ENCODE results near the gene GJC2. TPM values are rescaled to one million over a fixed set of nuclear protein-coding genes. Genes with fewer than 3 reads are reported as not detected.
A peak's percentile ranks its signal among the peaks of the same experiment; 100 is the strongest.

The GJC2 gene
- total RNA-seq, 1 experiment from 2014 or later = 18.5 TPM

DNA sequence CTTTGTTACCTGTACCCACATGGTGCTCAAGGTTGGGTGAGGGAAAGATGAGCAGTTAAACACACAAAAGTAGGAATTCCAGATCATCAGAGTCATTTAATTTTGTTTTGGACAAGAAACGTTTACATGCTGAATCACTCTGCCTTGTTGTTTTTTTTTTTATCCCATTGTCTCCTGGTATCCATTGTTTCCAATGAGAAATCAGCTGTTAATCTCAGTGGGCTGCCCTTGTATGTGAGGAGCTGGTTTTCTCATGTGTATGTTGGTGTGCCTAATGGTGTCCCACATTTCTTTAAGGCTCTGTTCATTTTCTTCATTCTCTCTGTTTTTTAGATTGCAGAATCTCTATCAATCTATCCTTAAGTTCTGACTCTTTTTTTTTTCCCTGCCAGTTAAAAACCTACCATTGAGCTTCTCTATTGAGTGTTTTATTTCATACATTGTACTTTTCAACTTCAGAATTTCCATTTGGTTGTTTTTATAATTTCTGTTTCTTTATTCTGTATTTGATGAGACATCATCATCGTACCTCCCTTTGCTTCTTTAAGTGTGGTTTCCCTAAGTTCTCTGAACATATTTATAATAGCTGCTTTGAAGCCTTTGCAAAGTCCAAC lies 49.4 kb downstream of the GJC2 start:
- Mint-ChIP-seq H3K36me3 (ENCODE audit: insufficient read depth, unreplicated experiment) (peaks cover 4% of the 10 kb centered on the region), H3K4me1 (ENCODE audit: insufficient read depth, unreplicated experiment) (no peaks in the 10 kb centered on the region), H3K9me3 (ENCODE audit: unreplicated experiment) (peaks cover 40% of the 10 kb centered on the region), H3K27ac (ENCODE audit: low read depth, unreplicated experiment) (no peak overlapping the region), H3K4me3 (ENCODE audit: unreplicated experiment) (no peak overlapping the region), H3K27me3 (ENCODE audit: insufficient read depth, unreplicated experiment) (no peaks in the 10 kb centered on the region)
- no TSS peak for BruUV-seq (replicated peaks)
- CTCF ChIA-PET = interaction anchor here (0.6 kb wide), 1 partner anchor 1574 kb away, joined by 3 read pairs; no protein-coding TSS in a partner anchor
- DNase-seq (ENCODE audit: unreplicated experiment) = peak; percentile 33
- intact Hi-C loops (cut with micrococcal nuclease) = loop anchor here (10.0 kb wide), 1 partner anchor 714 kb away; no protein-coding TSS in a partner anchor
- TF ChIP-seq, protein P1, sequence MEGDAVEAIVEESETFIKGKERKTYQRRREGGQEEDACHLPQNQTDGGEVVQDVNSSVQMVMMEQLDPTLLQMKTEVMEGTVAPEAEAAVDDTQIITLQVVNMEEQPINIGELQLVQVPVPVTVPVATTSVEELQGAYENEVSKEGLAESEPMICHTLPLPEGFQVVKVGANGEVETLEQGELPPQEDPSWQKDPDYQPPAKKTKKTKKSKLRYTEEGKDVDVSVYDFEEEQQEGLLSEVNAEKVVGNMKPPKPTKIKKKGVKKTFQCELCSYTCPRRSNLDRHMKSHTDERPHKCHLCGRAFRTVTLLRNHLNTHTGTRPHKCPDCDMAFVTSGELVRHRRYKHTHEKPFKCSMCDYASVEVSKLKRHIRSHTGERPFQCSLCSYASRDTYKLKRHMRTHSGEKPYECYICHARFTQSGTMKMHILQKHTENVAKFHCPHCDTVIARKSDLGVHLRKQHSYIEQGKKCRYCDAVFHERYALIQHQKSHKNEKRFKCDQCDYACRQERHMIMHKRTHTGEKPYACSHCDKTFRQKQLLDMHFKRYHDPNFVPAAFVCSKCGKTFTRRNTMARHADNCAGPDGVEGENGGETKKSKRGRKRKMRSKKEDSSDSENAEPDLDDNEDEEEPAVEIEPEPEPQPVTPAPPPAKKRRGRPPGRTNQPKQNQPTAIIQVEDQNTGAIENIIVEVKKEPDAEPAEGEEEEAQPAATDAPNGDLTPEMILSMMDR (IDR thresholded peaks at IDR 0.05; ENCODE audit: unreplicated experiment) = no peak
- POLR2A ChIA-PET = interaction anchor here (0.6 to 1.4 kb wide), 4 partner anchors 30 to 317 kb away, joined by 3 to 8 read pairs (median 4); partner anchors contain the start of gene TRIM11

DNA sequence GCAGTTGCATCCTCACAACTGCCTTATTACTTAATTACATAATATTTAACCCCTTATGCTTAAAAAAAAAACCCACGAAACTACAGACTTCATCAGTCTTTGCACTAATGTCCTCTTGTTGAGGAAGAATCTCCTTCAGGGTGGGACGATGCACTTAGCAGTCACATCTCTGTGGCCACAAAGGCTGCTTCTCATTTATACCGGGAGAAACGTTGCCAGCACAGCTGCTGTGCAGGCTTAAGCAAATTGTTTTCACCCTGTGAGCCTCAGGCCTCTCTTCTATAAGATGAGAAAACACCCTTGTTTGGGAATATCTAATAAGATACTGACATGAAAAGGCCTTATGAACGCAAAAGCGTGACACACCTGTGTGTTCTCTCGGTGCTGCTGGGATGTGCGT lies 55.2 kb downstream of the GJC2 start:
- Mint-ChIP-seq H3K4me1 (ENCODE audit: insufficient read depth, unreplicated experiment) (peaks cover 2% of the 10 kb centered on the region), H3K36me3 (ENCODE audit: insufficient read depth, unreplicated experiment) (no peaks in the 10 kb centered on the region), H3K9me3 (ENCODE audit: unreplicated experiment) (peaks cover 12% of the 10 kb centered on the region), H3K4me3 (ENCODE audit: unreplicated experiment) (no peak overlapping the region), H3K27me3 (ENCODE audit: insufficient read depth, unreplicated experiment) (no peaks in the 10 kb centered on the region), H3K27ac (ENCODE audit: low read depth, unreplicated experiment) (no peak overlapping the region)
- BruUV-seq (replicated peaks) = no TSS peak
- intact Hi-C loops (cut with micrococcal nuclease) = no loop called here
- CTCF ChIA-PET = interaction anchor here (0.6 to 1.6 kb wide), 3 partner anchors 9 to 202 kb away, joined by 5 to 11 read pairs (median 6); no protein-coding TSS in a partner anchor
- POLR2A ChIA-PET = interaction anchor here (1.1 to 1.7 kb wide), 2 partner anchors 11 to 40 kb away, joined by 3 to 6 read pairs; partner anchors contain the start of gene IBA57
- no peak for DNase-seq (ENCODE audit: unreplicated experiment)
- TF ChIP-seq, protein P1 (IDR thresholded peaks at IDR 0.05; ENCODE audit: unreplicated experiment) = no peak

DNA sequence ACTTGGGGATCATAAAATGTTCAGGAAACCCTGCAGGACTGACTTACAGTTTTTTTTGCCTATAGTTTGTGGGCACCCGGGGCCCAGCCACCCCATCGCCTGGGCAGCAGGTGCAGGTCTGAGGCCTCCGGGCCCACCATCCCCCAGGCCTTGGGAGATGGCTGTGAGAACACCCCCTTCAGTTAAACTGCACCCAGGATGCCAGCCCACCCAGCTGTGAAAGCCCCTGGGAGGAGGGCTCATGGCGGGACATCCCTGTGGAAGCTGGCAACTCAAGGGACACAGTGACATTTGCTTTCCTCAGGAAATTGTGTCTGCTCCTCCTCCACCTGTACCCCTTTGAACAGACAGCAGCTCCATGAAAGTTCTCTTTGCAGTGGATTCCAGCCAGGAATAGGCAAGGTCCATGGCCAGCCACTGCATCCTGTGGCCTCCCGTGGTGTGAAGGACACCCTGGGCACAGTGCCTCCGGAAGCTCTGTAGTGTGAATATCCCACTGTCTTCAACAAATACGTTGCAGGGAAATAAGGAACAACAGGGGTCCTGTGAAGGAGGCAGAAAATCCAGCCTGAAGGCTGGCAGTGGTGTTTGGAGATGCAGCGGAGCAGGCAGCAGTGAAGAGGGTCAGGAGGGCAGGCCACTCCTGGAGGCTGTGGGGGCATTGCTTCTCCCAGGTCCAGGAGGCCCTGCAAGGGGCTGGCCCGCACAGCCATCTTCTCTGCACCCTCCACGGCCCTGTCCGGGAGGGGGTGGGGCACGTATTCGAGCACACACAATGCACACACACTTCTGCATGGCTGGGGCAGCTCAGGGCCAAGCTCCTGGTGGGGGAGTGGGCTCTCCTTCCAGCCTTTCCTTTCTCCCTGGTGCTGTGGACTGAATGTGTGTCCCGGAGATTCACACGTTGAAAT lies 56.1 kb downstream of the GJC2 start:
- peaks cover 8% of the 10 kb centered on the region for H3K4me1 Mint-ChIP-seq (ENCODE audit: insufficient read depth, unreplicated experiment)
- ChIA-PET POLR2A (interaction anchor here (0.8 to 1.1 kb wide), 2 partner anchors 12 to 75 kb away, joined by 3 read pairs; no protein-coding TSS in a partner anchor), CTCF (interaction anchor here (0.7 to 1.2 kb wide), 4 partner anchors 75 to 461 kb away, joined by 3 to 5 read pairs (median 4); no protein-coding TSS in a partner anchor)
- intact Hi-C loops (cut with micrococcal nuclease) = no loop called here
- H3K27me3 Mint-ChIP-seq (ENCODE audit: insufficient read depth, unreplicated experiment) = no peaks in the 10 kb centered on the region
- BruUV-seq (replicated peaks) = no TSS peak
- no peaks in the 10 kb centered on the region for H3K36me3 Mint-ChIP-seq (ENCODE audit: insufficient read depth, unreplicated experiment)
- H3K27ac Mint-ChIP-seq (ENCODE audit: low read depth, unreplicated experiment) = no peak overlapping the region
- TF ChIP-seq, protein P1 (IDR thresholded peaks at IDR 0.05; ENCODE audit: unreplicated experiment) = no peak
- DNase-seq (ENCODE audit: unreplicated experiment) = no peak
- peaks cover 7% of the 10 kb centered on the region for H3K9me3 Mint-ChIP-seq (ENCODE audit: unreplicated experiment)
- H3K4me3 Mint-ChIP-seq (ENCODE audit: unreplicated experiment) = no peak overlapping the region
